Measurements from ENCODE around the gene ADAM19. TPM values are rescaled to one million over a fixed set of nuclear protein-coding genes. Genes with fewer than 3 reads are reported as not detected.

Gene ADAM19
- total and polyA plus RNA-seq, 2 of the 4 experiments (the other 2 are of a cell fraction): 35.5 to 49.2 TPM

- ChIA-PET CTCF (no interaction called here), POLR2A (ENCODE audit: unreplicated experiment) (no interaction called here)
- Histone ChIP-seq H2AK9ac (replicated peaks; ENCODE audit: low read depth, low read length, poor library complexity) (peak overlapping the region; percentile 24), H3K9ac (ENCODE audit: low read depth, low read length) (no peak overlapping the region), H3K36me3 (ENCODE audit: control insufficient read depth, insufficient read depth, low read length) (peaks cover 42% of the 10 kb centered on the region), H3K9me1 (ENCODE audit: insufficient read depth, low read length) (peaks cover 6% of the 10 kb centered on the region; the same call in 1 of the 2 replicates), H3K4me1 (ENCODE audit: control insufficient read depth, insufficient read depth, low read length) (no peaks in the 10 kb centered on the region), H3K27me3 (ENCODE audit: control insufficient read depth, insufficient read depth, low read length) (no peaks in the 10 kb centered on the region), H3K9me3 (ENCODE audit: control insufficient read depth, insufficient read depth, low read length) (no peaks in the 10 kb centered on the region), H3K23ac (ENCODE audit: low read depth, low read length) (no peak overlapping the region), H3K56ac (ENCODE audit: extremely low read depth, insufficient read depth, low read length) (no peak overlapping the region), H3K27ac (ENCODE audit: insufficient read depth, low read length) (no peak overlapping the region), H4K91ac (ENCODE audit: insufficient read depth, low read depth, low read length) (no peak overlapping the region), H2BK5ac (ENCODE audit: low read depth, low read length, poor library complexity, severe bottlenecking) (no peak overlapping the region), H2AK5ac (ENCODE audit: low read depth, low read length) (no peak overlapping the region), H3K4ac (ENCODE audit: low read depth, low read length) (no peak overlapping the region), H3K4me3 (ENCODE audit: insufficient read depth, low read depth, low read length) (no peak overlapping the region), H3K4me2 (ENCODE audit: low read depth, low read length) (no peak overlapping the region), H3K14ac (replicated peaks; ENCODE audit: low read depth, low read length) (no peak overlapping the region), H2BK15ac (ENCODE audit: low read depth, low read length) (no peak overlapping the region), H3K79me1 (ENCODE audit: low read depth in 1 of 2, low read length in 2 of 2) (peaks cover 11 to 33% of the 10 kb centered on the region in 2 experiments), H2BK120ac (ENCODE audit: low read depth, low read length) (no peak overlapping the region), H2AFZ (replicated peaks; ENCODE audit: low read length, poor library complexity) (no peak overlapping the region), H4K5ac (ENCODE audit: low read depth, low read length) (no peak overlapping the region; the same call in 1 of the 2 replicates), H4K20me1 (ENCODE audit: insufficient read depth, low read length) (no peaks in the 10 kb centered on the region), H3K18ac (ENCODE audit: low read depth, low read length) (no peak overlapping the region), H2BK20ac (ENCODE audit: low read depth, low read length) (no peak overlapping the region), H4K8ac (ENCODE audit: low read depth in 2 of 2, low read length in 2 of 2) (no peak overlapping the region; a peak in 1 of 4 replicates)
- DNase-seq (no peak), ATAC-seq (ENCODE audit: low read depth) (no peak)
- BruUV-seq (replicated peaks): no TSS peak
- in situ Hi-C loops (cut with MboI; ENCODE audit: low sequenced_read_pairs) (no loop called here), intact Hi-C loops (cut with micrococcal nuclease) (no loop called here), dilution Hi-C loops (cut with HindIII; ENCODE audit: low sequenced_read_pairs, unreplicated experiment) (no loop called here)
- no peak for TF ChIP-seq RCOR1 (IDR thresholded peaks at IDR 0.05; ENCODE audit: insufficient replicate concordance, low read length)
- TF ChIP-seq, protein P1, sequence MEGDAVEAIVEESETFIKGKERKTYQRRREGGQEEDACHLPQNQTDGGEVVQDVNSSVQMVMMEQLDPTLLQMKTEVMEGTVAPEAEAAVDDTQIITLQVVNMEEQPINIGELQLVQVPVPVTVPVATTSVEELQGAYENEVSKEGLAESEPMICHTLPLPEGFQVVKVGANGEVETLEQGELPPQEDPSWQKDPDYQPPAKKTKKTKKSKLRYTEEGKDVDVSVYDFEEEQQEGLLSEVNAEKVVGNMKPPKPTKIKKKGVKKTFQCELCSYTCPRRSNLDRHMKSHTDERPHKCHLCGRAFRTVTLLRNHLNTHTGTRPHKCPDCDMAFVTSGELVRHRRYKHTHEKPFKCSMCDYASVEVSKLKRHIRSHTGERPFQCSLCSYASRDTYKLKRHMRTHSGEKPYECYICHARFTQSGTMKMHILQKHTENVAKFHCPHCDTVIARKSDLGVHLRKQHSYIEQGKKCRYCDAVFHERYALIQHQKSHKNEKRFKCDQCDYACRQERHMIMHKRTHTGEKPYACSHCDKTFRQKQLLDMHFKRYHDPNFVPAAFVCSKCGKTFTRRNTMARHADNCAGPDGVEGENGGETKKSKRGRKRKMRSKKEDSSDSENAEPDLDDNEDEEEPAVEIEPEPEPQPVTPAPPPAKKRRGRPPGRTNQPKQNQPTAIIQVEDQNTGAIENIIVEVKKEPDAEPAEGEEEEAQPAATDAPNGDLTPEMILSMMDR (conservative IDR thresholded peaks at IDR 0.05; ENCODE audit: low read depth, low read length): no peak
- TF ChIP-seq SMC3 (IDR thresholded peaks at IDR 0.05; ENCODE audit: low read depth, low read length): no peak
- TF ChIP-seq RFX5 (IDR thresholded peaks at IDR 0.05; ENCODE audit: low read depth, low read length): no peak
- TF ChIP-seq NFE2L2 (IDR thresholded peaks at IDR 0.05; ENCODE audit: low read depth, low read length): no peak
- TF ChIP-seq MAFK (IDR thresholded peaks at IDR 0.05; ENCODE audit: low read depth, low read length): no peak
- WGBS, 2 experiments (ENCODE audit: extremely low coverage in 2 of 2, insufficient read length in 1 of 2): no CpG with 5 or more reads among the region's 8 CpGs
Observed at GRCh38 chr5:157496864-157497263, 78.7 kb downstream of the ADAM19 start.
